HepG2 (cell line): ENCODE data around the gene GRK5. TPM values are rescaled to one million over a fixed set of nuclear protein-coding genes. Genes with fewer than 3 reads are reported as not detected.

ENCODE experiments used
- ARNT2 ChIP-seq: sonication (generic); formaldehyde crosslinking; IDR thresholded peaks from 2 replicates; pipeline ENCODE4 v1.8.0; 2022; ENCODE audit warnings: mild to moderate bottlenecking, low read depth, missing genetic modification reagents, moderate library complexity
- HNRNPLL ChIP-seq: fragments of 200-400 bp; formaldehyde crosslinking; IDR thresholded peaks from 2 replicates; pipeline ENCODE4 v1.6.1; 2017; ENCODE audit warnings: mild to moderate bottlenecking, low read depth, low read length; ENCODE audit not compliant: poor library complexity, severe bottlenecking
- KLF11 ChIP-seq: IDR thresholded peaks from 2 replicates; pipeline ENCODE4 v1.6.1; 2016; ENCODE audit warnings: missing compliant biosample characterization
- RBFOX2 ChIP-seq: fragments of 200-400 bp; formaldehyde crosslinking; IDR thresholded peaks from 2 replicates; pipeline ENCODE4 v1.6.1; 2017; ENCODE audit warnings: low read depth, mild to moderate bottlenecking, low read length
- SAFB2 ChIP-seq: sonication (generic); formaldehyde crosslinking; IDR thresholded peaks from 2 replicates; pipeline ENCODE4 v1.5.1; 2020; ENCODE audit warnings: missing genetic modification reagents, low read depth, mild to moderate bottlenecking, borderline replicate concordance
- ZBTB20 ChIP-seq: sonication (generic); formaldehyde crosslinking; IDR thresholded peaks from 2 replicates; pipeline ENCODE4 v1.8.1; 2023; ENCODE audit warnings: missing genetic modification reagents, low read depth, mild to moderate bottlenecking, borderline replicate concordance
- ZC3H4 ChIP-seq: sonication (generic); formaldehyde crosslinking; IDR thresholded peaks from 2 replicates; pipeline ENCODE4 v1.4.0; 2020; ENCODE audit warnings: missing genetic modification reagents, borderline replicate concordance
- ZMYM3 ChIP-seq: sonication (generic); formaldehyde crosslinking; IDR thresholded peaks from 2 replicates; pipeline ENCODE4 v1.5.1; 2020; ENCODE audit warnings: mild to moderate bottlenecking, missing genetic modification reagents
- ZNF225 ChIP-seq: sonication (generic); formaldehyde crosslinking; IDR thresholded peaks from 2 replicates; pipeline ENCODE4 v1.4.0; 2020; ENCODE audit warnings: mild to moderate bottlenecking, missing genetic modification reagents
- ZNF460 ChIP-seq: sonication (generic); formaldehyde crosslinking; IDR thresholded peaks from 2 replicates; pipeline ENCODE4 v1.5.1; 2020; ENCODE audit warnings: missing genetic modification reagents, mild to moderate bottlenecking, borderline replicate concordance
- ZNF782 ChIP-seq: sonication (generic); formaldehyde crosslinking; IDR thresholded peaks from 2 replicates; pipeline ENCODE4 v1.4.0; 2020; ENCODE audit warnings: missing genetic modification reagents, mild to moderate bottlenecking, borderline replicate concordance
- polyA plus RNA-seq, 8 experiments: library from polyadenylated mRNA; depleted of rRNA in 3 of 8; stranded (reverse) in 7 of 8; unstranded in 1 of 8; fragments of >200 nt; fragmentation: Illumina TruSeq in 4 of 8; extraction: Trizol in 4 of 8; gene quantifications; 2 replicates each; pipeline versions ENCODE4 v1.2.1 to v1.2.3, GENCODE V29; 2011 to 2016; ENCODE audit warnings: low read depth in 4 of 8, missing spikeins in 1 of 8, mixed read lengths in 1 of 8; ENCODE audit not compliant: insufficient read depth in 1 of 8
- total RNA-seq, 5 experiments: library from RNA; depleted of rRNA; stranded (reverse); fragments of >200 nt; fragmentation: Illumina TruSeq; extraction: Trizol; gene quantifications; 2 replicates each; pipeline ENCODE4 v1.2.3, GENCODE V29; 2016; ENCODE audit warnings: low read depth in 1 of 5
- TF ChIP-seq, protein P1 (sequence below): sonication (generic); formaldehyde crosslinking; conservative IDR thresholded peaks from 2 replicates; pipeline ENCODE4 v1.8.0; 2022; ENCODE audit warnings: mild to moderate bottlenecking, moderate library complexity, missing genetic modification reagents
- TF ChIP-seq, protein P2 (sequence below): IDR thresholded peaks from 2 replicates; pipeline ENCODE4 v1.6.1; 2018; ENCODE audit warnings: missing genetic modification reagents, mild to moderate bottlenecking, missing compliant biosample characterization
- TF ChIP-seq, protein P3 (sequence below): sonication (generic); formaldehyde crosslinking; IDR thresholded peaks from 2 replicates; pipeline ENCODE4 v1.4.0; 2020; ENCODE audit warnings: missing genetic modification reagents
- TF ChIP-seq, protein P4 (sequence below), 2 experiments: sonication (generic) in 1 of 2; formaldehyde crosslinking in 1 of 2; IDR thresholded peaks; 2 replicates each; pipeline versions ENCODE4 v1.6.1 to v1.9.0; 2014 to 2022; ENCODE audit warnings: antibody characterized with exemption in 1 of 2, borderline replicate concordance in 1 of 2, inconsistent platforms in 1 of 2, low read depth in 1 of 2, missing genetic modification reagents in 1 of 2

Gene GRK5
- total and polyA plus RNA-seq, 2 of the 13 experiments (the other 11 are each of a cell fraction or from before 2014, with no cell fraction given), result 10.4 to 12.6 TPM

DNA sequence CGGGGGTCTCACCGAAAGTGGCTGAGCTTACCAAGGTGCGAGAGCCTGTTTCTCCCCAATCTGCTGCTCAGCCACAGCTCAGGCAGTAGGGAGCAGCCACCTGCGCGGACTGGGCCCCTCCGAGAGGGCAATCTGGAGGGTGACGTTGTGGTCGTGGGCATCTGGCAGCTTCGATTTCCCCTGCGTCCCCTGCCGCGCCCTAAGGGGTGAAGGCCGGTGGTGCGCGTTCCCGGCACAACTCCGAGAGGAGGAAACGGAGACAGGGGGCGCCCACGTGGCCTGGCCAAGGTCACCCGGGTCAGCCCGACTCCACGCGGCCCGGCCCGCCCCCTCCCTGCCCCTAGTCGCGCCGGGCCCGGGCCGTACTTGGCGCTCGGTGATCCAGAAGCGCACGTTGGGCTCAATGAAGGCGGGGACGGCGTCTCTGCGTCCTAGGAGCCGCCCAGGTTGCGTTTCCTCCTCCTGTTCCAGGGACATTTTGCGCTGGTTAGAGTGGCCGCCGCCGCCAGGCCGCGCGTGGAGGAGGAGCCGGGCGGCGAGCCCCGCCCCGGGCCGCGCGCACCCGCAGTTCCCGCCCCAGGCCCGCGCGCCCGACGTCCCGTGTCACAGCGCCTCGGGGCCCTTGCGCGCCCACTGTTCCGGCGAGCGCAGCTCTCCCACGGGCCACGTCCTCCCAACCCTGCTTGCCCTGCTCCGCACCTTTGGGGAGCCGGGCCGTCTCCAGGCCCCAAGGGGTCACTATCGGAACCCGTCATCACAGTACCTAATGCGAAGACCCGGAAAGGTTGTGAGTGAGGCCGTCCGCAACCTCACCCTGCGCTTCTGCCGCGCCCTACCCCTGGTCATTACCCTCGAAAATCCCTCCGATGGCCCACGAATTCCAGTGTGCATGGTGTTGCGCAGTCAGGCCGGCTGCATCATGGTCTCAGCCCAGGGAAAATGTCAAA lies 41.9 kb upstream of the GRK5 start, which contains the start of gene SFXN4 (continued):
- TF ChIP-seq HNRNPLL, result peak; percentile 81
- 0 out of 2 replicates have a peak, but pooled peaks have one; percentile 16 for TF ChIP-seq ZMYM3
- TF ChIP-seq ZNF460 (CRISPR knock-in tag), result no peak
- TF ChIP-seq ZC3H4 (CRISPR knock-in tag), result no peak; the same call in 1 of the 2 replicates
- peak; percentile 78; the same call in 1 of the 2 replicates for TF ChIP-seq ZNF225 (CRISPR knock-in tag)
- TF ChIP-seq ARNT2, result peak; percentile 44; the same call in 1 of the 2 replicates
- TF ChIP-seq ZNF782 (CRISPR knock-in tag), result peak; percentile 21; the same call in 1 of the 2 replicates
- TF ChIP-seq KLF11, result peak; percentile 29; the same call in 1 of the 2 replicates
- TF ChIP-seq, protein P1, sequence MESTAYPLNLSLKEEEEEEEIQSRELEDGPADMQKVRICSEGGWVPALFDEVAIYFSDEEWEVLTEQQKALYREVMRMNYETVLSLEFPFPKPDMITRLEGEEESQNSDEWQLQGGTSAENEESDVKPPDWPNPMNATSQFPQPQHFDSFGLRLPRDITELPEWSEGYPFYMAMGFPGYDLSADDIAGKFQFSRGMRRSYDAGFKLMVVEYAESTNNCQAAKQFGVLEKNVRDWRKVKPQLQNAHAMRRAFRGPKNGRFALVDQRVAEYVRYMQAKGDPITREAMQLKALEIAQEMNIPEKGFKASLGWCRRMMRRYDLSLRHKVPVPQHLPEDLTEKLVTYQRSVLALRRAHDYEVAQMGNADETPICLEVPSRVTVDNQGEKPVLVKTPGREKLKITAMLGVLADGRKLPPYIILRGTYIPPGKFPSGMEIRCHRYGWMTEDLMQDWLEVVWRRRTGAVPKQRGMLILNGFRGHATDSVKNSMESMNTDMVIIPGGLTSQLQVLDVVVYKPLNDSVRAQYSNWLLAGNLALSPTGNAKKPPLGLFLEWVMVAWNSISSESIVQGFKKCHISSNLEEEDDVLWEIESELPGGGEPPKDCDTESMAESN (CRISPR knock-in tag), result peak; percentile 66; the same call in 1 of the 2 replicates
- TF ChIP-seq, protein P2, sequence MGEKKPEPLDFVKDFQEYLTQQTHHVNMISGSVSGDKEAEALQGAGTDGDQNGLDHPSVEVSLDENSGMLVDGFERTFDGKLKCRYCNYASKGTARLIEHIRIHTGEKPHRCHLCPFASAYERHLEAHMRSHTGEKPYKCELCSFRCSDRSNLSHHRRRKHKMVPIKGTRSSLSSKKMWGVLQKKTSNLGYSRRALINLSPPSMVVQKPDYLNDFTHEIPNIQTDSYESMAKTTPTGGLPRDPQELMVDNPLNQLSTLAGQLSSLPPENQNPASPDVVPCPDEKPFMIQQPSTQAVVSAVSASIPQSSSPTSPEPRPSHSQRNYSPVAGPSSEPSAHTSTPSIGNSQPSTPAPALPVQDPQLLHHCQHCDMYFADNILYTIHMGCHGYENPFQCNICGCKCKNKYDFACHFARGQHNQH (CRISPR knock-in tag), result peak; percentile 63
- TF ChIP-seq, protein P3, sequence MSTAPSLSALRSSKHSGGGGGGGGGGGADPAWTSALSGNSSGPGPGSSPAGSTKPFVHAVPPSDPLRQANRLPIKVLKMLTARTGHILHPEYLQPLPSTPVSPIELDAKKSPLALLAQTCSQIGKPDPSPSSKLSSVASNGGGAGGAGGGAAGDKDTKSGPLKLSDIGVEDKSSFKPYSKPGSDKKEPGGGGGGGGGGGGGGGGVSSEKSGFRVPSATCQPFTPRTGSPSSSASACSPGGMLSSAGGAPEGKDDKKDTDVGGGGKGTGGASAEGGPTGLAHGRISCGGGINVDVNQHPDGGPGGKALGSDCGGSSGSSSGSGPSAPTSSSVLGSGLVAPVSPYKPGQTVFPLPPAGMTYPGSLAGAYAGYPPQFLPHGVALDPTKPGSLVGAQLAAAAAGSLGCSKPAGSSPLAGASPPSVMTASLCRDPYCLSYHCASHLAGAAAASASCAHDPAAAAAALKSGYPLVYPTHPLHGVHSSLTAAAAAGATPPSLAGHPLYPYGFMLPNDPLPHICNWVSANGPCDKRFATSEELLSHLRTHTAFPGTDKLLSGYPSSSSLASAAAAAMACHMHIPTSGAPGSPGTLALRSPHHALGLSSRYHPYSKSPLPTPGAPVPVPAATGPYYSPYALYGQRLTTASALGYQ (CRISPR knock-in tag), result peak; percentile 48; the same call in 1 of the 2 replicates
- TF ChIP-seq, protein P4, sequence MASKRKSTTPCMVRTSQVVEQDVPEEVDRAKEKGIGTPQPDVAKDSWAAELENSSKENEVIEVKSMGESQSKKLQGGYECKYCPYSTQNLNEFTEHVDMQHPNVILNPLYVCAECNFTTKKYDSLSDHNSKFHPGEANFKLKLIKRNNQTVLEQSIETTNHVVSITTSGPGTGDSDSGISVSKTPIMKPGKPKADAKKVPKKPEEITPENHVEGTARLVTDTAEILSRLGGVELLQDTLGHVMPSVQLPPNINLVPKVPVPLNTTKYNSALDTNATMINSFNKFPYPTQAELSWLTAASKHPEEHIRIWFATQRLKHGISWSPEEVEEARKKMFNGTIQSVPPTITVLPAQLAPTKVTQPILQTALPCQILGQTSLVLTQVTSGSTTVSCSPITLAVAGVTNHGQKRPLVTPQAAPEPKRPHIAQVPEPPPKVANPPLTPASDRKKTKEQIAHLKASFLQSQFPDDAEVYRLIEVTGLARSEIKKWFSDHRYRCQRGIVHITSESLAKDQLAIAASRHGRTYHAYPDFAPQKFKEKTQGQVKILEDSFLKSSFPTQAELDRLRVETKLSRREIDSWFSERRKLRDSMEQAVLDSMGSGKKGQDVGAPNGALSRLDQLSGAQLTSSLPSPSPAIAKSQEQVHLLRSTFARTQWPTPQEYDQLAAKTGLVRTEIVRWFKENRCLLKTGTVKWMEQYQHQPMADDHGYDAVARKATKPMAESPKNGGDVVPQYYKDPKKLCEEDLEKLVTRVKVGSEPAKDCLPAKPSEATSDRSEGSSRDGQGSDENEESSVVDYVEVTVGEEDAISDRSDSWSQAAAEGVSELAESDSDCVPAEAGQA (IDR thresholded peaks at IDR 0.05; ENCODE audit: low read depth), result 0 out of 2 replicates have a peak, but pooled peaks have one; percentile 42
- TF ChIP-seq, protein P4 (CRISPR knock-in tag; IDR thresholded peaks at IDR 0.05; ENCODE audit: borderline replicate concordance), result no peak
- TF ChIP-seq RBFOX2, result peak; percentile 93
- TF ChIP-seq SAFB2 (CRISPR knock-in tag), result 0 out of 2 replicates have a peak, but pooled peaks have one; percentile 21
- peak; percentile 40; the same call in 1 of the 2 replicates for TF ChIP-seq ZBTB20 (CRISPR knock-in tag)
